ENCODE results near the gene CLDN6.

The CLDN6 gene

DNA sequence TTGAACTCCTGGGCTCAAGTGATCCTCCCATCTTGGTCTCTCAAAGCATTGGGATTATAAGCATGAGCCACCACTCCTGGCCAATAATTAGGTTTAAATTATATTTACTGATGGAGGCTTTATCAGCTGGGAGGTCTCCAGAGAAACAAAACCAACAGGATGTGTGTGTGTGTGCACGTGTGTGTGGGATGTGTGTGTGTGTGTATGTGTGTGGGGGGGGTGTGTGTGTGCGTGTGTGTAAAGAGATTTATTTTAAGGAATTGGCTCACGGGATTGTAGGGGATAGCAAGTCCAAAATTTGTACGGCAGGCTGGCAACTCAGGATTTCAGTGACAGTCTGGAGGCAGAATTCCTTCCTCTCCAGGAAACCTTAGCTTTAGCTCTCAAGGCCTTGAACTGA lies 33.0 kb upstream of the CLDN6 start:
- no peak for DNase-seq

DNA sequence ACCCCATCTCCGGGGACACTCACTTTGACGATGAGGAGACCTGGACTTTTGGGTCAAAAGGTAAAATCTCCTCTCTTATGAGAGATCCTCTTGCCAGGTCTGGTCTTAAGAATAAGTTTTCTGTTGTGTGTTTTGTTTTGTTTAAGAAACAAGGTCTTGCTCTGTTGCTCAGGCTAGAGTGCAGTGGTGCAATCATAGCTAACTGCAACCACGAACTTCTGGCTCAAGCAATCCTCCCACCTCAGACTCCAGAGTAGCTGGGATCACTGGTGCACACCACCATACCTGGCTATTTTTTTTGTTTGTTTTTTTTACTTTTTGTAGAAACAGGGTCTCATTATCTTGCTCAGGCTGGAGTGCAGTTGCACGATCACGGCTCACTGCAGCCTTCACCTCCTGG lies 32.5 kb upstream of the CLDN6 start:
- DNase-seq = no peak

DNA sequence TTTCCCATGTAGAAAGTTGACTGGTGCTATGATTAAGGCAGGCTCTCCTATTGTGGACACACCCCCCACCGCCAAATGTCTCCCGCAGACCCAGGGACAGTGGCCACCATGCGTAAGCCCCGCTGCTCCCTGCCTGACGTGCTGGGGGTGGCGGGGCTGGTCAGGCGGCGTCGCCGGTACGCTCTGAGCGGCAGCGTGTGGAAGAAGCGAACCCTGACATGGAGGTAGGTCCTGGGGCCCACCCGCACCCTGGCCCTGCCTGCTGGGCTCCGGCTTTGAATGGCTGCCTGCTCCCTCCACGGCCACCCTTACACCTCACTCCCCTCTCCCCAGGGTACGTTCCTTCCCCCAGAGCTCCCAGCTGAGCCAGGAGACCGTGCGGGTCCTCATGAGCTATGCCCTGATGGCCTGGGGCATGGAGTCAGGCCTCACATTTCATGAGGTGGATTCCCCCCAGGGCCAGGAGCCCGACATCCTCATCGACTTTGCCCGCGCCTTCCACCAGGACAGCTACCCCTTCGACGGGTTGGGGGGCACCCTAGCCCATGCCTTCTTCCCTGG lies 32.0 kb upstream of the CLDN6 start:
- DNase-seq = no peak

DNA sequence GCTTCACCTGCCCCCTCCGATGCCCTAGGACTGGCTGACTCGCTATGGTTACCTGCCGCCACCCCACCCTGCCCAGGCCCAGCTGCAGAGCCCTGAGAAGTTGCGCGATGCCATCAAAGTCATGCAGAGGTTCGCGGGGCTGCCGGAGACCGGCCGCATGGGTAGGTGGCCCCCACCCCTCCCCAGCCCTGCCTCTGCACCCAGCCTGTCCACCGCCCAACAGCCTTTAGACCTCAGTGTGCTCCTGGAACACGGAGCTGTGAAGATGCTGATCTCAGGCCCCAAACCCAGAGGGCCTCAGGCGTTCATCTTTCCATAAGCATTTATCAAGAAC lies 29.4 kb upstream of the CLDN6 start:
- DNase-seq = no peak

DNA sequence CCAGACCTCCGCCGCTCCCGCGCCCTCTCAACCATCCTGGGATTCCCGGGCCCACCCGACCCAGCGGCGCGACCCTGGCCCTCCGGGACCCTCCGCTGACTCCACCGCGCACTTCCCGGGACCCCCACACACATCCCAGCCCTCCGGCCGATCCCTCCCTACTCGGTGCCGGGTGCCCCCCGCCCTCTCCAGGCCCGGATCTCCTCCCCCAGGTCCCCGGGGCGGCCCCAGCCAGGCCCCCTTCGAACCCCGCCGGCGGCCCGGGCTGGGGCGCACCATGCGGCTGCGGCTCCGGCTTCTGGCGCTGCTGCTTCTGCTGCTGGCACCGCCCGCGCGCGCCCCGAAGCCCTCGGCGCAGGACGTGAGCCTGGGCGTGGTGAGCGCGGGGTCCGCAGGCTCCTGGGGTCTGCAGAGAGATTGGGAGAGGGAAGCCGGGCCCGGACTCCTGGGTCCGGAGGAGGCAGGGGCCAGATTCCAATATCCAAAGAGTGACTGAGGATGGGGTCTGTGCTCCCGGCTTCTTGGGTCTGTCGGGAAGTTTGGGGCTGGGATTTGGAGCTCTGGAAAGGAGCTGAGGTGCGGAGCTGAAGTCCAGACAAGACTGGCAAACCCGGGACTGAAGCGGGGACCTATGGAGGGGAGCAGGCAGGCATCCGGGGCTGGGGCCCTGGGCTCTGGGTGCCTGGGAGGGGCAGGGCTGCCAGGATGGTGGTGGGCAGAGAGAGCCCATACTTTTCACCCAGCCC lies 28.8 kb upstream of the CLDN6 start:
- no peak for DNase-seq

DNA sequence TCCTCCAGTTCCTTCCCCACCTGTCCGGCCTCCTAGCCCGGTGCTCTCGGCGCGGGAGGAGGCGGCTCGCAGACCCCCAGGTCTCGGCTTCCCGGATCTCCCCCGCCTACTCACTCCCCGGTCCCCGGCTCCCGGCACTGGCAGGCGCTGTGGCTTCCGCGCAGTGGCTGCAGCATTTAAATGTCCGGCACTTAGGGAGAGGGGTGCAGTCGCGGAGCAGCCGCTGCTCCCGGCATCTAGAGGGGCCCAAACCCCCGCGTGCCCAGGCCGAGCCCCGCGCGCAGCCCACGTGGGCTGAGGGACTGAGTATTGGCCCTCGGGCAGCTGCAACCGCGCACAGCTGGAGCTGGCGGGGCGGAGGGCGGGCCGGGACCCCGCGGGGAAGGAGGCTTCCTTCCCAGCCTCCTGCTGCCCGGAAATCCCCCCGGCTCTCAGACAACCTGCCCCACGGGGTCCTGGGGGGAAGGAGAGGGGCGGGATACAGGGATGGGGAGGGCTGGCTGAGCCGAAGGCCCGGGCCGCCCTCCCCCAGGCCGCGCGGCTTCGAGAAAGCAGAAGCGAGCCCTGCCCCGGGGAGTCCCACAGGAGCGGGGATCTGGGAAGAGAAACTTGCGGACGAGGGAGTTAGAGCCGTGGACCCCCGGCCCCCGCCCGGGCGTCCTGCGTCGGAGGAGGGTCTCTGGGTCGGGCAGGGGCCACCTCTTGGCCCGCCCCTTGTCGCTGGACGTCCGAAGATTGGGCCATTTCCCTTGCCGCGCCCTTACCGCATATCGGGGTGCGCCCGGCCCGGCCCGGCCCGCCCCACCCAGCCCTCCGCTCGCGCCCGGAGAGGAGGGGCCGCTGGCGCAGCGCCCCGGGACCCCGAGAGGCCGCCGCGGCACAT lies 28.0 kb upstream of the CLDN6 start, which contains the start of gene MMP25:
Gene MMP25, plus strand, starts transcription at position 804 of the 883 bp plus-strand sequence. CDS start 357 bp downstream, outside the sequence.
- DNase-seq = no peak

DNA sequence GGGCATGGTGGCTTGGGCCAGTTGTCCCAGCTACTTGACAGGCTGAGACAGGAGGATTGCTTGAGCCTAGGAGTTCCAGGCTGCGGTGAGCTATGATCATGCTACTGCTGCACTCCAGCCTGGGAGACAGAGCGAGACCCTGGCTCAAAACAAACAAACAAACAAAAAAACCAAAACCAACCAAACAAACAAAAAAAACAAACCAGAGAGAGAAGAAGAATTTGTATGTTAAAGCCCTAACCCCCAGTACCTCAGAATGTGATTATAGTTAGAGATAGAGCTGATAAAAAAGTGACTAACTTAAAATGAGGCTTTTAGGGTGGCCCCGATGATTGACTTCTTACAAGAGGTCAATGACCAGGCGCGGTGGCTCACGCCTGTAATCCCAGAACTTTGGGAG lies 26.7 kb upstream of the CLDN6 start:
- no peak for DNase-seq

DNA sequence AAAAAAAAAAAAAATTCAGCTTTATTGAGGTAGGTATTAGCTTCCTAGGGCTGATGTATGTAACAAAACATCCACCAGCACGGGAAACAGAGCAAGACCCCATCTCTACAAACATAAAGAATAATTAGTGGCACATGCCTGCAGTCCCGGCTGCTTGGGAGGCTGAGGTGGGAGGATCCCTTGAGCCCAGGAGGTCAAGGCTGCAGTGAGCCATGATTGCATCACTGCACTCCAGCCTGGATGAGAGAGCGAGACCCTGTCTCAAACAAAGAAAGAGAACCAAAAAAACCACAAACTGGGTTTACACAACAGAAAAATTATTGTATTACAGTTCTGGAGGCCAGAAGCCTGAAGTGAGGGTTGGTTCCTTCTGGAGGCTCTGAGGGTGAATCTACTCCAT lies 24.4 kb upstream of the CLDN6 start:
- DNase-seq = no peak

DNA sequence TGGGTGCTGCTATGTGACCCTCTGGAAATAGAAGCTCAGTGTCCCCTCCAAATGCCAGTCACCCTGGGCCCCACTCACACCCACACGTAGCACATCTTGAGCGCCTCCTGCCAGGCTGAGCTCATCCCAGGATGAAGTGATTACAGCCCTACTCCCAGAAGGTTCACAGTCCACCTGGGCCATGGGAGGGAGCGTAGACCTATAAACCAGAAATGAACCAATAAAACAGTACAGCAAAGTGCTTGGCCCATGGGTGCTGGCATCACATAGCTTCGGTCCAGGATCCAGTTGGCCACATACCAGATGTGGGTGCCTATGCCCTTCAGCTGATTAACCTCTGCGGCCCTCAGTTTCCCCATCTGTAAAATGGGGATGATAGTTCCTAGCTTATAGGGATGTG lies 20.9 kb upstream of the CLDN6 start:
- DNase-seq = no peak

DNA sequence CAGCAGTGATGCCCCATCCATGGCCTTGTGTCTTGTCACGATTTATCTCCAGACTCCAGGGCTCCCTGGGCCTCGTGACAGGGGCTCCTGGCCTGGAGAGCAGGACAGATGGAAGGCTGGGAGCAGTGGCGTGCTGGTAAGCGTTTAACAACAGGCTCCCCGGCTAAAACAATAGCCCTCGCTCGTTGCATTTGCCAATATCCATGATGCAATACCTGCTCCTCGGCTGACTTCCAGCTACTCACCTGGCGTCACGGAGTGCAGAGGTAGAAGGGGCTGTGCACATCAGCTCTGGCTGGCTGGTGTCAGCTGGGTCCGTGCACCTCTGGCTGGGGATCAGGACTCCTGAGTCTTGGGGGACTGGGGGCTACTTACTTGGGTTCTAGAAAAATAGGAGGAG lies 20.3 kb upstream of the CLDN6 start:
- no peak for DNase-seq

DNA sequence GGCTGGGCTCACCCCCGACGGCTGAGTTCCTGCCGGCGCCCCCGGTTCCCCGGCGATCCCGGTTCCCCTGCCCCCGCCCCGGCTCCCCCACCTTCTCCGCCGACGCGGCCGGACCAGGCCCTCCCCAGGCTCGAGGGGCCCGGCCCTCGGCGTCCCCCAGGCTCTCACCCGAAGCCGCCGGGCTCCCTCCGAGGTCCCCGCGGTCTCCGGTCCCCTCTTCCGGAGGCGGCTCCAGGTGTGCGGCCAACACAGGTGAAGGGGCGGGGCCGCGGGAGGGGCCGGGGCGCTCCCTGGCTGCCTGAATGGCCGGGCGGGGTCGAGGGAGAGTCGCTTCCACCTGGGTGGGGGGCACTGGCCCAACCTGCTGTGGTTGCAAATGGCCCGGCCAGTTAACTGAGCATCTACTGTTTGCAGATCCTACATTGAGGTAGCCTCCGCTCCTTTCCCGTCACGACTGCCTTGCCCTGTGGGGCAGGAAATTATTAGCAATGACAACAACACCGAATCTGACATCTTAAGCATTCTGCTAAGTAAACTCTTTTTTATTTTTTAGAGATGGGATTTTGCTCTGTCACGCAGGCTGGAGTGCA lies 18.8 kb upstream of the CLDN6 start, which contains the start of gene BICDL2:
Gene BICDL2, minus strand, starts transcription at position 219 of the 590 bp plus-strand sequence. CDS start 1,448 bp downstream, outside the sequence.
- DNase-seq = no peak

DNA sequence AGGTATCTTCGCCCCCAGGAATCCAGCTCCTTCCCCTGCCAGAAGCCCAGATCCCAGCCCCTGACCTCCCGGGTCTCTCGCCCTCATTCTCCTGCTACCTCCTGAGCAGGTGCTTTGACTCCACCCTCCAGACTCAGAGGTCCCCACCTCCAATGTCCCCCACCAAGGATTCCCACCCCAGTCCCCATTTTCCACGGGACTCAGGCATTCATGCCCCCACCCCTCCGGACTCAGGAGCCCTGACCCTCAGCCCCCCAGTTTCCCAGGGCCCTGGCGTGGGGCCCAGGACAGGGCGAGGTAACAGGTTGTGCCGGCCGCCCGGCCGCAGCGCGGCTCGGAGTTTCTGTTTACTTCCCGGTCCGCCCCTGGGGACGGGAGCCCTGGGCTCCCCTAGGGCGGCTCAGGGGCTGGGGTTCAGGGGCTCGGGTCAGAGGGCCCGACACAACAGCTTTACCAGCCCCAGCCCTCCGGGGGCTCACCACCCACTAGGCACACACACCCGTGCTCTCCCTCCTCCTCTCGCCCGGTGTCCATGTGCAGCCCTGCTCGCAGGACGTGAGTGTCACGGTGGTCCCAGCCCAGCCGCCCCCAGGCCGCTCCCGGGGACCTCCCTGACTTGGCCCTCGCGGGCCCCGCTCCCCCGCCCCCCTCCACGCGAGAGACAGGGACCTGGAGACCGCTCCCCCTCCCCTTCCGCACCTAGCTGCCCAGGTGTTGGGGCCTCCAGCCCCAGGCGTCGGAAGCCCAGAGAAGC lies 18.2 kb upstream of the CLDN6 start:
- DNase-seq = no peak

DNA sequence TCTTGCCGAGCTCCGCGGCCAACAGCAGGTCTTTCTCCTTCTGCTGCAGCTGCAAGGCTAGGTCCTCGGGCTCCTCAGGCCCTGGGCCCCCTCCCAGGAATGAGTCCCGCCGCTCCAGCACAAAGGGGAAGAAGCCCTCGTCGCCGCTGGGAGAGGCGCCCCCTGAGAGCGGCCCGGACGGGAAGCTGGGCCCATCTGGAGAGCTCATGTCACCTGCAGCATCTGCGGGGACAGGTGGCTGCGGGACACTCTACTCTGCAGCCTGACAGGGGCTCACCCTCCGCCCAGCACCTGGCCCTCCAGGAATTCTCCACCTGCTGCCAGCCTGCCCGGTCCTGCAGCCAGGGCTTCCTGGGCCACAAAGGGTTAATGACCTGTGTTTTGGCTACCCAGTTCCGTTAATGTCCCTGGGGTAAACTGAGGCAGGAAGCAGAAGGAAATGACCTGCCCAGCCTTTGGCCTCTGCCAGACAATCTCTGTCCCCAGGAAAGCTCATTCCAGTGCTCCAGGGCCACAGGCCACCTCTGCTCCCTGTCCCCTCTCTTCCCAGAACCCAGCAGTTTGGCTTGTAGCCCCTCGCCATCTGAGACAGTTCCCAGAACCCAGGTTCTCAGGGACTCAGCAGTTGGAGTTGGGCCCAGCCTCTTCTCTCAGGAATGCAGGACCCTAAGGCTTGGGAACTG lies 17.4 kb upstream of the CLDN6 start:
- no peak for DNase-seq

DNA sequence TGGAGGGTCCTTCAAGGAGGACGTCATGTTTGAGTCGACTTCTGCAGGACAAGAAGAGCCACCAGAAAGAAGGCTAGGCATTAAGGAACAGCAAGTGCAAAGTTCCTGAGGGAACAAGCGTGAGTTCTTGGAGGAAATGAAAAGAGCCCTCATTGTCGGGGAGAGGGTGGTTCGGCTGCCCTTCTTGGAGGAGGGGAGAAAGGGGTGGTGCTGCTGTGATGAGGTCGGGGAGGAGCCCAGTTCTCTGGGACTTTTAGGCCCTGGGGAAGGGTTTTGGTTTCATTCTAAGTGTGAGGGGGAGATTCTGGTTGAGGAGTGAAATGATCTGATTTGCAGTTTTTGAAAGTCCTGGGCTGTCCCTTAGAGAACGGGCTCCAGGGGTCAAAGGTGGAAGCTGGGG lies 14.6 kb upstream of the CLDN6 start:
- no peak for DNase-seq

DNA sequence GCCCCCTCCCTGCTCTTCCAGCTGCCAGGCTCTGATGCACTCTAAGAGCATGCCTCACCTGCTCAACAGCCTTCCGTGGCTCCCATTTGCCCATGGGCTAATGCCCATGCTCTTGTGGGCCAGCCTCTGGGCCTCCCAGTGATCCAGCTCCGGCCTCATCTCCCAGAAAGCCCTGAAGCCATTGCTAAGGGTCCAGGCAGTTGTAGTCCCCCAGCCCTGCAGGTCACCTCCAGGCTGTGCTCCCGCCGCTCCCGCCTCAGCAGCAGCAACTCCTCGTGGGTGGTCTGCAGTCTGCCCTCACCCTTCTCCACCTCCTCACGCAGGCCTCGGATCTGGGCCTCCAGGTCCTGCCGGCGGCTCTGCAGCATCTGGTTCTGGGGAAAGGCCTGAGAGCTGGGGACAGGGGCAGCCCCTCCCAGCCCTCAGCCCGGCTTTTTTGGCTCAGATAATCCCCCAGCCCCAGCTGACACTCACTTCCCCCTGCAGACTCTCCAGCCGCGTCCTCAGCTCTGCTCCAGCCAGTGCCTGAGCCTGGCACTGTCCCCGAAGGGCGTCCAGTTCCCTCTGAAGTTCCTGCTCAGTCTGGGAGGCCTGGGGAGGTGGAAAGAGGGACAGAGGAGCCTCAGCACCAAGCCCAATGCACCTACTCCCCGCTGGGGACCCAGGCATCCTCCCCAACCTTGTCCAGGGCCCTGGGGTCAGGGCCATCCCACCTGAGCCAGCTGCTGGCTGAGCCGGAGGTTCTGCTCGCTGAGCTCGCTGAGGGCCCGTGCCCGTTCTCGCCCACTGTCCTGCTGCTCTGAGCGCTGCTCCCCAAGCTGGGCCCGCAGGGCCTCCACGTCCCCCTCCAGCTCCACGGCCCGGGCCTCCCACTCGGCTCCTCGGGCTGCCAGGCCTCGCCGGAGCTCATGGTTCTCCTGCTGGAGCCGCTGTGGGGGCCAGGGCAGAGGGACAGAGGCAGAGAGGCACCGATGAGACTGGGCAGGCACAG lies 12.5 kb upstream of the CLDN6 start:
- no peak for DNase-seq

DNA sequence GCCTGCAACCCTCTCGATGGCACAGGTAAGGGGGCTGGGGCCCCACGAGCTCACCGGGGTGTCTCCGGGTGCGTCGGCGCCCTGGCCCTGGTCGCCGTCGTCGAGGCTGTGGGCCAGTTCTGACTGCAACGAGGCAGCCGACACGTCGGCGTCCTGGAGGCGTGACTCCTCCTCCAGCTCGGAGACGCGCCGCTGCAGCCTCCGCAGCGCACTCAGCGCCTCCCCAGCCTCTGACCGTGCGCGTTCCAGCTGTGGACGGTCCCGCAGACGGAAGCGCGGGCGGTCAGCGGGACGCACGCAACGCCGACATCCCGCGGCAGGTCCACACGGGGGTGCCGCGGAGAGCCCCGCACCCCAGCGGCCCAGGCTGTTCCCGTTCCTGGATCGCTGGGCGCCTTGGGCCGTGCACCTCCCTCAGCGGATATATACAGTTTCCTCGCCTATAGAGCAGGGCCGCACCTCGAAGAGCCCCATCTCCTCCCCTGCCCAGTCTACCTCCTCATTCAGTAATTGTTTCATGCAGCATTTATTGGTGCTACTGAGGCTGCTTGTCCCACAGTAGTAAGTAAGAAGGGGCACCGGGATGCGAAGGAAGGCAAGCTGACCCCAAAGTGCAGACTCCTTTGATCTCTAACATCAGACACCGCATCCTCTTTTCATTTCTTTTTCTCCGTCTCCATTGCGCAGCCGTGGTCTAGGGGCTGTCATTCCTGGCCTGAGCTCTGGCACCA lies 11.7 kb upstream of the CLDN6 start:
- DNase-seq = no peak

DNA sequence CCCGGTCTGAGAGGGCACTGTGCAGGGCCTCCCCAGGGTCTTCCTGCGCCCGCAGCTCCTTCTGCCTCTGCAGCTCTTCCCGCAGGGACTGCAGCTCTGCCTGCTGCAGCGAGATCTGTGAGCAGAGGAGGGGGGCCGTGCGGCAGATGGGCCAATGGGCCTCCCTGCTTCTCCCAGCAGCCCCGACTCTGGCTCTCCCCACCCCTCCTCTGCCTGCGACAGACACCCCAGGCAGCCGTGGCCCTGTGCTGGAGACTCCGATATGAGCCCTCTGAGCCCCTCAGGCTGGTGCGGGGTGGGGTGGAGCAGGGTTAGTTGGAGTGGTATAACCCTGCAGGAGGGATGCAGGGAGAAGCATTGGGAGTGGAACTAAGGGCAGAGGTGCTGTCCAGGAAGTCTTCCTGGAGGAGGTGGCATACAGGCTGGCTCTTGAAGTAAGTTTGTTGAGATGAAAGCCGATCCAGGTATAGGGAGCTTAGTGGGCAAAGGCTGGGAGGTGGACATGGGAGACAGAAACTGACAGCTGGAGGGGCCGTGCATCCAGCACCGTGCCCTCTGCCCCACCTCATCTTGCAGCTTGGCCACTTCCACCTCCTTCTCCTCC lies 10.8 kb upstream of the CLDN6 start:
- no peak for DNase-seq

DNA sequence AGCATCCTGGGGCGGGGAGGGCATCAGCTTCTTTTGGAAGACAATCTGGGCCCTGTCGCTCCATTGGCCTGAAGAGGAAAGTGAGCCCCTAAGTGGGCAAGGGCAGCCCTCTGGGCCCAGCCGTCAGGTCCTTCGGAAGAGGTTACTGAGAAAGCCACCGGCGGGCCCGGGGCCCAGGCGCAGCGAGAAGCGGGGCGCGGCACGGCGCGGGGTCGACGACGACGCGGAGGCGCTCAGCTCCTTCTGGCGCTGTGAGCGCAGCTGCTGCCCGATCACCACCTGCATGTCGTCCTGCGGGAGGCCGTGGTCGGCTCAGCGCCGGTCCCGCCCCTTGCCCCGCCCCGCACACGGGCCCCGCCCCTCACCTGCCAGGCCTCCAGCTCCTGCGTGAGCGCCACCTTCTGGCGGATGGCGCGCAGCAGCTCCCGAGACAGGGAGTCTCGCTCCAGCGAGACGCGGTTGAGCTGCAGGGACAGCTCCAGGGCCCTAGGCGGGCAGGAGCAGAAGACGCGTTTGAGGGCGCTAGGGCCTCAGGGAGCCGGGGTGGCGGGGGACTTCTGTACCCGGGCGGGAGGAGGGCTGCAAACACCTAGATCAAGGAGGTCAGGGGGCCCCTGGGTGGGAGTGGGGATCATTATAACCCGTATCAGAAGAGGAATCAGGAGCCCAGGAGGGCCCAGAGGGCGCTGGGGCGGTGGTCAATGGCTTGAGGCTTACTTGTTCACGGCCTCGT lies 10.2 kb upstream of the CLDN6 start:
- peak; percentile 53 for DNase-seq

DNA sequence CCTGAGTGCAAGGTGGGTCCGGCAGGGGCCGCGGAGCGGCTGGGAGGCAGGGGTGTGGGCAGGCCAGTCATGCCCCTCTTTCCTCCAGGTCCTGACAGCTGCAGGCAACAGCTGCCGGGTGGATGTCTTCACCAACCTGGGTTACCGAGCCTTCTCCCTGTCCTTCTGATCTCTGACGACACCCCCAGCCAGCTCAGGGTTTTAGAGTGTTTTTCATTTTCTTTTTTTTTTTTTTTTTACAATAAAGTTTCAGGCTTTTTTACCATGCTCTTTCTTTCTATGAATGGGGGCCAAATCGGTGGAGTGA lies 9.5 kb upstream of the CLDN6 start:
- DNase-seq = no peak
